ENCODE results near the gene TXNRD1.

- TF ChIP-seq CTCF (IDR thresholded peaks at IDR 0.05) (no peak), POLR2A (IDR thresholded peaks at IDR 0.05) (no peak)
Measured at GRCh38 chr12:104181313-104181712, 34.3 kb upstream of the TXNRD1 start.

Measured in prostate gland (tissue), 2 donors.